M059J (cell line): Measurements from ENCODE around the gene RPTOR. TPM values are rescaled to one million over a fixed set of nuclear protein-coding genes. Genes with fewer than 3 reads are reported as not detected.

Experiments
- DNase-seq: peaks from one replicate; pipeline ENCODE4 v3.0.0-alpha.2; 2012; ENCODE audit warnings: low read depth
- total RNA-seq: library from RNA; depleted of rRNA; stranded (reverse); fragments of >200 nt; shearing (Covaris generic); gene quantifications from 2 replicates; pipeline ENCODE4 v1.2.3, GENCODE V29; 2014

Gene RPTOR
- total RNA-seq, 1 experiment from 2014 or later = 20.8 TPM

DNA sequence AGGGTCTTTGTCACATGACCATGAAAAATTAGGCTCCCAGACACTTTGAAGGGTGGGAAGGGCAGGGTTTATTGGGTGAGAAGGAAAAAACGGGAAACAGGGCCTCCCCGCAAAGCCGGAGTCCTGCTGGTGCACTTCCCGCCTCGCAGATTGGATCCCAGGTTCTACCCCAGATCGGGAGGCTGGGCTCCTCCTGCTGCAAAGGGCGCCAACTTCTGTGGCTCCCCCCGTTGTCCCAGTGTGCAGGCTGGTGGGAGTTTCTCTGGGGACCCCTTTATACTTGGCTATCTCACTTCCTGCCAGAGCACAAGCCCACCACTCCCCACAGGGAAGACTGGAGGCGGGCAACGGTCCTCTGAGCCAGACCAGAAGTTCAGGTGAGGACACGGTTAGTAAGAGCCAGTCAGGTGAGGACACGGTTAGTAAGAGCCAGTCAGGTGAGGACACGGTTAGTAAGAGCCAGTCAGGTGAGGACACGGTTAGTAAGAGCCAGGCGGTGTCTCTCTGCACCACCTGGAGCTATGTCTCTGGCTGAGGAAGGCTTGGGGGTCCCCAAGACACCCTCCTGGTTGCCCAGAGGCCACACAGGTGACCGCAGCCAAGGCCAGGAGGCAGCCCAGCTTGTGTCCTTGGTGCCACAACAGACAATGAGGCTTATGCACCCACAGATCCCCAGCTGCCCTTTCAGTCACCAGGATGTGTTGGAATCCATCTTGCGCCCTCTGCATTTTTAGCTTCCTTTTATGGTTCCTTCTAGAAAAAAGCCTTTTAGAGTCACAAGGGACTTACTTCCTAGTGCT lies 398.9 kb downstream of the RPTOR start:
- no peak for DNase-seq

DNA sequence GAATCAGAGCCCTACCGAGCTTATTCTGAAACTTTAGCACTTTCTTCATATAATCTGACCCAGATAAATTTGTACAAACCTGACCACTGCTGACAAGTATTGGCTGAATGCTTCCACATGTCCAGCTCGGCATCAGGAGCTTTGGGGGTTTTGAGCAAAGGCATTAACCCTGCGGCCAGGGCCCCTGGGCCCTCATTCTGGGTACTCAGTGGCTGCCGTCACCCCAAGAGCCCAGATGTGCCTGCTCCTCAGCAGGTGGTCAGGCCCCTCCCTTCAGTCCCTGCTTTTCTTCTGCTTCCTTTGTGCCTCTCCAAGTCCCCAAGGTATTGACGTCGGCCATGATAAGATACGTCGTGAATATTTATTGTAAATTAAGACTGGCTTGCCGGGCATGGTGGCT lies 399.7 kb downstream of the RPTOR start:
- DNase-seq = no peak

- DNase-seq = no peak
These were observed 401.1 kb downstream of the RPTOR start for GRCh38 chr17:80945736-80946135.

- no peak for DNase-seq
These were observed 401.8 kb downstream of the RPTOR start for GRCh38 chr17:80946449-80946848.

- no peak for DNase-seq
These were observed 402.7 kb downstream of the RPTOR start for GRCh38 chr17:80947200-80947940.

DNA sequence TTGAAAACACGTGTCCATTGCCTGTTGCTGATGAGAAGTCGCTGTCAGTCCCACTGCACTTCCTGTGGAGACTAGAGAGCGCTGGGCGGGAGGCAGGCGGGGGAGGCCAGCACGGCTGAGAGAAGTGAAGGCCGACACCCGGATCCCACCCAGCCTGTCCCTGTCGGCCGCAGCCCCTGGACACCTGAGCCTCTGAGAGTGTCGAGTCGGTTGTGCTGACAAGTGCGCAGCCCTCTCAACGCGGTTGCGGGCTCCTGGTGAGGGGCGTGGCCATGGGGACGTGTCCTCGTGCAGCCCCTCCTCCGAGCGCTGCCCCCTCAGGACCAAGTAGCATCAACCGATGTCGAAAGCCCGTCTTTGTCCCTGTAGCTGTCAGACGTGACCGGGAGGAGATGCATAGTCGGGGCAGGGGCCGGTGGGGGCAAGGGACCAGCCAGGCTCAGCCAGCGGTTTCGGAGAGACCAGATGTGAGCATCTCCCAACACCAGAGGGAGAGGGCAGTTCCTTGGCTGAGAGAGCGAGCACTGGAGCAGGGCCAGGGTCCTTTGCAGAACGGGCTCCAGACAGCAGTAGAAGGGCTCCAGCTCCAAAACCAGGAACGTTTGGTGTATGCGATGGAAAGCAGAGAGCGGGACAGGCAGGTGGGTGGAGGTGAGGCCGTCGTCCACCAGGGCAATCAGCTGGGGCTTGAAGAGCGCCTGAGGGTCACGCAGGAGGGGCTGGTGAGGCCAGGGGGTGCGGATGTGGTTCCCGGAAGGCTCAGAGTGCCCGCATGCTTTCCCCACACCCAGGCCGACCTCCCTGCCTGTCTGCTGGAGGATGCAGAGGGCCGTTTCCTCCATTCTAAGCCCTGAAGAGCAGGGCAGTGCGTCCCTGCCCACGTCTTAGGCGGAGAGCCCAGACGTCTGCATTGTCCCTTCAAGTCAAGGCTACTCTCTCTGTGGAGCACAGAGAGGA lies 403.7 kb downstream of the RPTOR start:
- no peak for DNase-seq

DNA sequence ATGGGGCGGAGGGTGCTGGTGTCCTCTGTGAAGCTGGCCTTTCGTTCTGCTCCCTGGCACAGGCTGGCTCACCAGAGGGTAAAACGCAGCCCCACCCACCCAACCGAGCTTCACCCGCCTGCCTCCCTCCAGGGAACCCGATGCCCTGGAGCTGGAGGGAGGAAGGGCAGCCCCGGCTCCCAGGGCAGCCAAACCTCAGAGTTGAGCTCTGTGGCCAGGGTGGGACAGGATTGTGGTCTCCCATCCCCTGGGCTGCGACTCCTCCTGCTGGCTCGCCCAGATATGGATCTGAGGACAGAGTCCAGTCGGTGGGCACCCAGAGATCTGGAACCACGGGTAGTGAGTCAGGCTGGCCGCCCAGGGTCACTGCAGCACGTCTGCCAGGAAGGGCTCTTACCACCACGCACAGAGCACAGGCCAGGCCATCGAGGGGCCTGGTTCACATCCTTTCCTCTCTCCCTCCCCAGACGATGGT lies 404.4 kb downstream of the RPTOR start:
- DNase-seq = no peak

GRCh38 chr17:80949451-80950421 lies 405.1 kb downstream of the RPTOR start:
- no peak for DNase-seq

- no peak for DNase-seq
These were observed 406.0 kb downstream of the RPTOR start for GRCh38 chr17:80950466-80951120.

DNA sequence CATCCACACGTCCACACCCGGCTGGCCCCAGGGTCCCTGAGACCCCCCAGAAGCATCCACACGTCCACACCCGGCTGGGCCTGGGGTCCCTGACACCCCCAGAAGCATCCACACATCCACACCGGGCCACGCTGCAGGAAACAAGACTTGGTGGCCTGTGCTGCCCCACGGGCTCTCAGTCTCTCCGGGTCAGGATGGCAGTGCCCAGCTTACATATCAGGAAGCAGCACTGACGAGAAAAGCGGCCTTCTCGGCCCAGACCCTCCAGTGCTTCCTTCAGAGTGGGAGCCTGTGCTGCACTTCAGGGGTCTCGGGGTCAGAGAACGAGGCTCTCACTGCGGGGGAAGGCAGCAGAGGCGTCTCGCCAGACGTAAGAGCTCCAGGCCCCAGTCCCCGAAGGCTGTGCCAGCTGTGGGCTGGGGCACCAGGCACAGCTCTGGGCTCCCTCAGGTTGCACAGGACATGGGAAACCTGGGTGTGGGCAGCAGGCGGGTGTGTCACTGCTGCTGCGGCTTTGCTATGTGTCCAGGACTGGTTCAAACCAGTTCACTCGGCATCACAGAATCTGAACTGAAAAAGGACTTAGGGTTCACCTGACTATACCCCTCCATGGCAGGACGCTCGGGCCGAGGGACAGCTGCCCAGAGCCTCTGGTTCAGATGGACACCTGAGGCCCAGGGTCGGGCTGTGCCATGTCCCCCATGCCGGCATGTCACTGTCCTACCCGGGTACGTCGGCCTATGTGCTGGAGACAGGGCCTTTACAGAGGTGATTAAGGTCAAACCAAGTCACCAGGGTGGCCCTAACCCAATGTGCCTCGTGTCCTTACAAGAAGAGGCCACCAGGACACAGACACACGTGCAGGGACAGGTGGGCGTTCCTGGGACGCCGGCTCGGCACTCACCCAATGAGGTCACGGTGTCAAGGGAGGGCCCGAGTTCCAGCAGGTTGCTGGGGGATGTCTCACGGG lies 406.8 kb downstream of the RPTOR start:
- DNase-seq = no peak

DNA sequence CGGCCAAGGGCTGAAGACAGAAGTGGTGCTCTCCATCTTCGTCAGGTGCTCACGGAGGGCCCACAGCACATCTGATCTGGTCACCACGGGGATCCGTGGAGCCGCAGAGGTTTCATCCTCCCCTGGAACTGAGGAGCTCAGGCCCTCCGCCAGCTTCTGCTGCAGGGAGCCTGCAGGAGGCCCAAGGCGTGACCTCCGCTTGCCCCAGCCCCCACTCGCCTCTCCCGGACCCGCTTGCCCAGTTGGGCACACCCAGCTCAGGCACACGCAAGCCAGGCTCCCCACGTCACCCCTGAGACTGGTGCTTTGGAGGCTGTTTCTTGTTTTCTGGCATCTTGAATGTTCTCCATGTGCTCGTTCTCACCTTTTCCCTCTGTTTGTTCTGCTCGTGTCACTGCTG lies 407.7 kb downstream of the RPTOR start:
- no peak for DNase-seq

- DNase-seq = no peak
These were observed 409.1 kb downstream of the RPTOR start for GRCh38 chr17:80953471-80954315.

DNA sequence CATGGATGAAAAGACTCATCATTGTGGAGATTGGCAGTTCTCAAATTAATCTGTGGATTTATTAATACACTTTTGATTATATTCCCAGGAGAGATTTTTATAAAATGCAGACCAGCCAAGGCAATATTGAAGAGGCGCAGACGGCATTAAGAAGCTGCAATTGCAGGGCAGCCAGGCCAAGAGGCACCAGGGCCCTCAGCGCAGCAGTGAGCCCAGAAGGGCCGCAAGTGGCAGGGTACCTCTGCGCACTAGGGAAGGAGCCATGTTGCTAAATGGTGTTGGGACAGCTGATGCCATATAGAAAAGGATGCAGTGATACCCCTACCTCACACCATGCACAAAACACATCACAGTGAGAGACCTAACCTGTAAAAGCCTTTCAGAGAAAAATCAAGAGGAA lies 410.4 kb downstream of the RPTOR start:
- DNase-seq = no peak

DNA sequence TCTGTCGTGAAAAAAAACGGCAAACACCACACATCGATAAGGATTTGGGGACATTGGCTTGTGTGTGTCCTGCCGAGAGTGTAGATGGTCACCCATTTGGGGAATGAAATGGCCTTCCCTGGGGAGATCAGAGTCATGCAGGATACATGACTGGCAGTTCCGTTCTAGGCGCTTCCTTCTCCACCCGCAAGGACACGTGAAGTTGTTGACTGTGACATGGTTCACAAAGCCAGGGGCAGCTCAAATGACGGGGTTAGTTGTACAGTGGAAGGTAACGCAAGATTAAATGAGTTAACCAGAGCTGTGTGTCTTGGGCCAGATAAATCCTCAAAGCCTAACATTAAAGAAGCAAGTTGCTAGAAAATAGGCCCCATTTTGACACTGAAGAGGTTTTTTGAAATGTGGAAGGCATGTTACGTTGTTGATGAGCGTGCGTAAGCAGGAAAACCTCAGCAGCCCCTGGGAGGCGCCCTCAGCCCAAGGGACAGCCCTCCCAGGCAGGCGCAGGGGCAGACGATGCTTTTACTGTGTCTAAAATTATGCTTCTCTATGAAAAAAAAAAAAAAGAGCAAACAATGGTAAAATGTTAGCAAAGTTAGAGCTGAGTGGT lies 411.1 kb downstream of the RPTOR start:
- DNase-seq = no peak

GRCh38 chr17:80956321-80957190 lies 411.9 kb downstream of the RPTOR start:
- no peak for DNase-seq

DNA sequence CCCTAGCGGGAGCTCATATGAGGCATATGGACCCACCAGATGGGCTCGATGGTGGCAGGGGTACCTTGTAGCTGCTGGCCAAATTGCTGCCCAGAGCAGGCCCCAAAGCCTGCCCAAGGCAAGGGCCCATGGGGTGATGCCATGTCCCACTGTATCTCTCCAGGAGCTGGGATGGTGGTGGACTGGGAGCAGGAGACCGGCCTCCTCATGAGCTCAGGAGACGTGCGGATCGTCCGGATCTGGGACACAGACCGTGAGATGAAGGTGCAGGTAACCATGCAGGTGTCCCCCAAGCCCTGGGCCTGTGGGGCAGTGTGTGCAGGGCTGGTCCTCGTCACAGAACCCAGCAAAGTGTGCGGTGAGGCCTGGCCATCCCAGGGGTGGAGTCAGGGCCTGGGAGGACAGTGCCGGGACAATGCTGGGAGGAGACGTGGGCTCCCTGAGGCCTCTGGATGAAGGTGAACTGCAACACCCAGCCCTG lies 412.9 kb downstream of the RPTOR start:
- DNase-seq = no peak
